SJCRH30 (cell line): ENCODE measurements around the gene ZFAND3. TPM values are rescaled to one million over a fixed set of nuclear protein-coding genes. Genes with fewer than 3 reads are reported as not detected.
"Not testable (repeated sequence)": the region's sequence is repeated elsewhere in the genome, so short reads cannot be mapped to it uniquely, and the experiment has no call there.

ENCODE experiments used
- DNase-seq, 2 experiments: peaks; one replicate each; pipeline ENCODE4 v3.0.0-alpha.2; 2015 to 2020
- H3K27ac ChIP-seq: fragments of 250-450 bp; sonication (Bioruptor Pico); 2 replicates; pipeline ENCODE4 v1.5.1; 2020; ENCODE audit warnings: mild to moderate bottlenecking, moderate library complexity
- H3K27me3 ChIP-seq: fragments of 250-450 bp; sonication (Bioruptor Pico); 2 replicates; pipeline ENCODE4 v1.5.1; 2020; ENCODE audit warnings: mild to moderate bottlenecking, moderate library complexity
- H3K36me3 ChIP-seq: fragments of 250-450 bp; sonication (Bioruptor Pico); 2 replicates; pipeline ENCODE4 v1.5.1; 2020; ENCODE audit warnings: mild to moderate bottlenecking, moderate library complexity
- H3K4me1 ChIP-seq: fragments of 250-450 bp; sonication (Bioruptor Pico); 2 replicates; pipeline ENCODE4 v1.5.1; 2020; ENCODE audit warnings: mild to moderate bottlenecking, moderate library complexity
- H3K4me3 ChIP-seq: fragments of 250-450 bp; sonication (Bioruptor Pico); 2 replicates; pipeline ENCODE4 v1.5.1; 2020; ENCODE audit warnings: mild to moderate bottlenecking, moderate library complexity
- H3K9me3 ChIP-seq: fragments of 250-450 bp; sonication (Bioruptor Pico); replicated peaks from 2 replicates; pipeline ENCODE4 v1.5.1; 2020; ENCODE audit warnings: mild to moderate bottlenecking, moderate library complexity
- total RNA-seq: library from RNA; depleted of rRNA; stranded (reverse); fragments of >200 nt; shearing (Covaris generic); gene quantifications from 2 replicates; pipeline ENCODE4 v1.2.3, GENCODE V29; 2014

Gene ZFAND3
- total RNA-seq, 1 experiment from 2014 or later, result 28.7 TPM

DNA sequence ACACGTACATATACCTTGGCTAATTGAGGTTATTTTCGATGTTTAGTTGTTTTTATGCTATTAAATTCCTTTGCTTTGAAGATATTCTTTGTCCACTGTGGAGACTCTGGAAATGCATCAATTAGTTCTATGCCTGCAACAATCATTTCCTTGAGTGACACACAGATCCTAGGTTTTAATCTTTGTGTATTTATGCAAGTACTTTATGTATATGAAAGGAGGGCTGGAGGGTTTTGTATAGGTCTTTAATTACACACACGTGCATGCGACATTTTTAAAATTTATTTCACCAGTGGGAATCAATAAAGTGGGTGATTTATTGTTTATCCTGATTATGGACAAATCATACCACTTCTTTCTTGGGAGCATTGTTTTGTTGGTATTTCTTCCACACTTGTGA is 57.3 kb downstream of the ZFAND3 start:
- no peak for DNase-seq
- peaks cover 6% of the 10 kb centered on the region; the same call in 1 of the 2 replicates for H3K9me3 ChIP-seq
- H3K27me3 ChIP-seq, result no peaks in the 10 kb centered on the region
- H3K4me3 ChIP-seq, result no peak overlapping the region
- H3K4me1 ChIP-seq, result no peaks in the 10 kb centered on the region
- H3K36me3 ChIP-seq, result peaks cover 6% of the 10 kb centered on the region
- H3K27ac ChIP-seq, result no peak overlapping the region

DNA sequence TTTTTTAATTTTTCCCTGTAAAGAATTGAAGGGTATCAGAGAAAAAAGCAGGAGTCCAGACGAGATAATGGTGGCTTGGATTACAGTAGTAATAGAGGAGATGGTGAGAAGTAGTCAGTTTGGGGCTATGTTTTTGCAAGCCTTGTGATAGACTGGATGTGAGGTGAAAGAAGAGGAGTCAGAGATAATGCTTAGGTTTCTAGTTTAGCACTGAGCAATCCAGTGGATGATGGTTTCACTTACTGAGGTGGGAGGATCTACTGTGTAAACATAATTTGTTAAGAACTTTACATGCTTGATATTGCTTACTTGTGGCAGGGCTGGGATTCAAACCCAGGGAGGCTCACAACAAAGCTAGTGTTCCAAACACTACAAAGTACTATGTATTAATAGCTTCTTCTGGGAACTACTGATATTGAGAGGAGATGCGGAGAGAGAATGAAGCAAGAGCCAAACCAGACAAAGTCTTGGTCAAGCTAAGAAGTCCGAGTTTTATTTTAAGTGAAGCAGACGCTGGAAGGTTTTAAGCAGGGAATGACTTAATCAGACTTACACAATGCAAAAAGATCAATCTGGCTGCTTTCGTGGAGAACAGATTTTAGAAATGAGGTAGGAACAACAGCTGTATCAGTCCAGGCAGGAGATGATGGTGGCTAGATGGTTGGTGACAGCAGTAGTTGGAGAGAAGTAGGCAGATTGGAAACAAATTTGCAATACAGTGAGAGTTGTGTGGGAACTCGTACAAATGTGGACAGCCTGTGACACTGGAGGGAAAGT is 58.0 kb downstream of the ZFAND3 start:
- Histone ChIP-seq H3K4me1 (no peaks in the 10 kb centered on the region), H3K36me3 (peaks cover 6% of the 10 kb centered on the region)
- no peak for DNase-seq

GRCh38 chr6:37878150-37878710 is 58.7 kb downstream of the ZFAND3 start:
- no peak for DNase-seq
- Histone ChIP-seq H3K27ac (no peak overlapping the region), H3K27me3 (no peaks in the 10 kb centered on the region), H3K36me3 (peaks cover 6% of the 10 kb centered on the region), H3K9me3 (no peaks in the 10 kb centered on the region), H3K4me1 (no peaks in the 10 kb centered on the region), H3K4me3 (no peak overlapping the region)

More for the DNA sequence above, 58.0 kb downstream of the ZFAND3 start:
- no peak overlapping the region for H3K27ac ChIP-seq
- no peak overlapping the region for H3K4me3 ChIP-seq
- no peaks in the 10 kb centered on the region for H3K27me3 ChIP-seq
- H3K9me3 ChIP-seq, result no peaks in the 10 kb centered on the region

GRCh38 chr6:37880602-37881001 is 61.1 kb downstream of the ZFAND3 start:
- not testable (repeated sequence) for H3K36me3 ChIP-seq, H3K4me1 ChIP-seq, H3K4me3 ChIP-seq, DNase-seq, H3K27ac ChIP-seq, H3K27me3 ChIP-seq, H3K9me3 ChIP-seq

- H3K36me3 ChIP-seq, result no peaks in the 10 kb centered on the region
- no peaks in the 10 kb centered on the region for H3K4me1 ChIP-seq
- no peaks in the 10 kb centered on the region for H3K27me3 ChIP-seq
- no peak overlapping the region for H3K27ac ChIP-seq
- H3K4me3 ChIP-seq, result no peak overlapping the region
- DNase-seq, result no peak
- H3K9me3 ChIP-seq, result no peaks in the 10 kb centered on the region
These were observed 62.8 kb downstream of the ZFAND3 start for GRCh38 chr6:37882292-37882691.

DNA sequence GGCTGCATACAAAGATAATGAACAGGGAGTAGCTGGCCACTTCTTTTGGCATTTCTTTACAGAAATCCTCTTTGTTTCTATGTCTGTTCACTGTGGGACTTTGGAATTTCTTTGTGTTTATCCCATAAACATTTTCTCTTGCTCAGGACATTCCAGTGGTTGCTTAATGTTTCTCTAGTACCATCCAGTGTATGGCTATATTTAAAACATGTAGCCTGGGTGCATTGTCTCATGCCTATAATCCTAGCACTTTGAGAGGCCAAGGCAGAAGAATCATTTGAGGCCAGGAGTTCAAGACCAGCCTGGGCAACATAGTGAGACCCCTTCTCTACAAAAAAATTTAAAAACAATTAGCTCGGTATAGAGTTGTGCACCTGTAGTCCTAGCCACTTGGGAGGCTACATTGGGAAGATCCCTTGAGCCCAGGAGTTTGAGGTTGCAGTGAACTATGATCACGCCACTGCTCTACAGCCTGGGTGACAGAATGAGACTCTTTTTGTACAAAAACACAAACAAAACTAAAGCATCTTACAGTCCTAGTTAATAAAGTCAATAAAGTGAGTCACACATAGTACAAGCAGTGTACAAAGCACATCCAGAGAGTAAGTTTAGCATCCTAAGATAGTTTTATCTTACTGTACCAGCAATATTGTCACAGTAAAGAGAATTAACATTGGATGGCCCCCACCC is 63.3 kb downstream of the ZFAND3 start:
- Histone ChIP-seq H3K36me3 (no peaks in the 10 kb centered on the region), H3K4me1 (no peaks in the 10 kb centered on the region), H3K4me3 (no peak overlapping the region), H3K9me3 (no peaks in the 10 kb centered on the region), H3K27ac (no peak overlapping the region), H3K27me3 (no peaks in the 10 kb centered on the region)
- no peak for DNase-seq

DNA sequence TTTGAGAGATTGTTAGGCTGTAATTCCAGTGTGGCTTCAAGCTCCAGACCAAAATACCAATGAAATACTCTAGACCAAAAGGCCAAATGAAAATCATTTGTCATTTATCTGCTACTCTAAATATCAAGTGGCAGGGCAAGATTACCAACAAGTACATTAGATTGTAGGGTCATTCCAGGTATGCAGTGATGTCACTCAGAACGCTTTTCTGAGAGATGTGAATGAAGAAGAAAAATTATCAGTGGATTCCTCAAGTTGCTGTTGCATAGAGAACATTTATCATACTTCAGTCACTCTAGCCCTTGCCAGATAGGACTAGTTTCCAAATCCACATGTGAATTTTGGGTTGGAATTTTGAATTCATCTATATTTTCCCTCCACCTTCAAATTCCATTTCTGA is 65.0 kb downstream of the ZFAND3 start:
- DNase-seq, result no peak
- H3K9me3 ChIP-seq, result no peaks in the 10 kb centered on the region

GRCh38 chr6:37889051-37889450 is 69.5 kb downstream of the ZFAND3 start:
- Histone ChIP-seq H3K36me3 (no peaks in the 10 kb centered on the region; the same call in none of the 2 replicates), H3K9me3 (no peaks in the 10 kb centered on the region), H3K27ac (no peak overlapping the region), H3K4me1 (no peaks in the 10 kb centered on the region), H3K27me3 (no peaks in the 10 kb centered on the region), H3K4me3 (no peak overlapping the region)
- no peak for DNase-seq

More for the DNA sequence above, 65.0 kb downstream of the ZFAND3 start:
- Histone ChIP-seq H3K27ac (no peak overlapping the region), H3K4me3 (no peak overlapping the region), H3K36me3 (no peaks in the 10 kb centered on the region), H3K4me1 (no peaks in the 10 kb centered on the region), H3K27me3 (no peaks in the 10 kb centered on the region)

DNA sequence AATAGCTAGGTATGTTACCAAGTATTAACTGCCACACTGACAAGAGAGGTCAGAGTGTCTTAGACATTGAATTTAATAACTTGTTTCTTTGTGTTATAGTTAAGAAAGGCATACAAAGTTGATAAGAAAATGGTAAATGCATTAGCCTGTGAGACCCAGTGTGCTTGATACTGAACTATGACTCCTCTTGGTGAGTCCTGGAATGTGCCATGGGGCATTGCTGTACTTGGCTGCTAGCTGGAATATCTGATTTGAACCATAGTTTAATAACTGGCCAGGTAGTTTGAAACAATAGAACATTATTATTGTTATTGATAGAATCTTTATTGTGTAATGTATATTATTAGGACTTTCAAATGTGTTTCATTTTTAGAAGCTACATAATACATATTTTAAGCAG is 70.0 kb downstream of the ZFAND3 start:
- Histone ChIP-seq H3K9me3 (no peaks in the 10 kb centered on the region), H3K27me3 (no peaks in the 10 kb centered on the region), H3K4me3 (no peak overlapping the region), H3K27ac (no peak overlapping the region), H3K36me3 (no peaks in the 10 kb centered on the region; the same call in none of the 2 replicates), H3K4me1 (no peaks in the 10 kb centered on the region)
- no peak for DNase-seq

GRCh38 chr6:37891072-37891471 is 71.5 kb downstream of the ZFAND3 start:
- Histone ChIP-seq H3K27ac (no peak overlapping the region), H3K4me1 (no peaks in the 10 kb centered on the region), H3K4me3 (no peak overlapping the region), H3K36me3 (no peaks in the 10 kb centered on the region; the same call in none of the 2 replicates), H3K9me3 (no peaks in the 10 kb centered on the region), H3K27me3 (no peaks in the 10 kb centered on the region)
- DNase-seq, result no peak

- Histone ChIP-seq H3K27me3 (no peaks in the 10 kb centered on the region), H3K4me1 (no peaks in the 10 kb centered on the region; the same call in 1 of the 2 replicates), H3K9me3 (no peaks in the 10 kb centered on the region), H3K36me3 (no peaks in the 10 kb centered on the region; the same call in none of the 2 replicates), H3K27ac (no peak overlapping the region), H3K4me3 (no peak overlapping the region)
- DNase-seq, result no peak
These were observed 73.7 kb downstream of the ZFAND3 start for GRCh38 chr6:37893257-37893656.

DNA sequence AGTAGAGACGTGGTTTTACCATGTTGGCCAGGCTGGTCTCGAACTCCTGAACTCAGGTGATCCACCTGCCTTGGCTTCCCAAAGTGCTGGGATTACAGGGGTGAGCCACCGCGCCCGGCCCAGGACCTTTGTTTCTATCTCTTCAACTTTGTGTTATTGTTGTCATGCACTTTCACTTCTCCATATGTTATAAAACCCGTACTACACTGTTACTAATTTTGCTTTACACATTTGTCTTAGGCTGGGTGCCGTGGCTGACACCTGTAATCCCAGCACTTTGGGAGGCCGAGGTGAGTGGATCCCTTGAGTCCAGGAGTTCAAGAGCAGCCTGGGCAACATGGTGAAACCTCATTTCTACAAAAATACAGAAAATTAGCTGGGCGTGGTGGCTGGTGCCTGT is 74.2 kb downstream of the ZFAND3 start:
- H3K4me1 ChIP-seq, H3K4me3 ChIP-seq, H3K27me3 ChIP-seq, H3K9me3 ChIP-seq, DNase-seq, H3K36me3 ChIP-seq, H3K27ac ChIP-seq: not testable (repeated sequence)

- no peaks in the 10 kb centered on the region for H3K27me3 ChIP-seq
- no peak overlapping the region for H3K4me3 ChIP-seq
- no peak for DNase-seq
- no peak overlapping the region for H3K27ac ChIP-seq
- no peaks in the 10 kb centered on the region; the same call in none of the 2 replicates for H3K36me3 ChIP-seq
- H3K9me3 ChIP-seq, result no peaks in the 10 kb centered on the region
- H3K4me1 ChIP-seq, result no peaks in the 10 kb centered on the region; the same call in 1 of the 2 replicates
These were observed 75.1 kb downstream of the ZFAND3 start for GRCh38 chr6:37894585-37894984.

- Histone ChIP-seq H3K36me3 (no peaks in the 10 kb centered on the region; the same call in none of the 2 replicates), H3K4me3 (no peak overlapping the region), H3K4me1 (no peaks in the 10 kb centered on the region; the same call in 1 of the 2 replicates), H3K27ac (no peak overlapping the region), H3K27me3 (no peaks in the 10 kb centered on the region), H3K9me3 (no peaks in the 10 kb centered on the region)
- no peak for DNase-seq
These were observed 77.8 kb downstream of the ZFAND3 start for GRCh38 chr6:37897321-37897720.
